NCI-H2227 (cell line): Measurements from ENCODE around the gene PTCSC3.

Experiments
- DNase-seq: peaks from one replicate; lab custom pipeline; 2025; ENCODE audit not compliant: unreplicated experiment; lab: John Stamatoyannopoulos, UW

The PTCSC3 gene

DNA sequence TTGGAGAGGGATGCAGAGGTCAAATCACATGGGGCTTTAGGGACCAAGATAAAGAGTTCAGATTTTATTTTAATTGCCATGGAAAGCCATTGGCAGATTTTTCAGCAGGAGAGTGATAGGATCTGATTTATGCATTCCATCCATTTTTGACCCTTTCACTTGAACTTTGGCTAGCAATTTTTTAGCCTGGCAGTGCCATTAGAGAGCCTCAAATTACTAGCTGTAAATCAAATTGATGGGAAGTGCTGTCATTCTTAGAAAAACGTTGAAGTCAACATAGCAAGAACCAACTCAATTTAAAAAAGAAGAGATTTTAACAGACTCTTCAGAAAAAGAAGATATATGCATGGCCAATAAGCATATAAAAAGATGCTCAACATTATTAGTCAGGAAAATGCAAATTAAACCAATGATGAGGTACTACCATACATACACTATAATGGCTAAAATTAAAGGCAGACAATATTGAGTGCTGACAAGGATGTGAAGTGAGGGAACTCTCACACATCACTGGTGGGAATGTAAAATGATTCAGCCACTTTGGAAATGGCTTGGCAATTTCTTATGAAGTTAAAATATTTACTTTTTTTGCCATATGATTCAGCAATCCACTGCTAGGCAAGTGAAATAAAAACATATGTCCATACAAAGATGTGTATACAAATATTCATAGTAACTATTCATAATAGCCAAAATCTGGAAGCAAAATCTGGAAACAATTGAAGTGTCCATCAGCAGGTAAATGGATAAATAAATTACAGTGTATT, 89.7 kb downstream of the PTCSC3 start:
- peak; percentile 88 for DNase-seq

DNA sequence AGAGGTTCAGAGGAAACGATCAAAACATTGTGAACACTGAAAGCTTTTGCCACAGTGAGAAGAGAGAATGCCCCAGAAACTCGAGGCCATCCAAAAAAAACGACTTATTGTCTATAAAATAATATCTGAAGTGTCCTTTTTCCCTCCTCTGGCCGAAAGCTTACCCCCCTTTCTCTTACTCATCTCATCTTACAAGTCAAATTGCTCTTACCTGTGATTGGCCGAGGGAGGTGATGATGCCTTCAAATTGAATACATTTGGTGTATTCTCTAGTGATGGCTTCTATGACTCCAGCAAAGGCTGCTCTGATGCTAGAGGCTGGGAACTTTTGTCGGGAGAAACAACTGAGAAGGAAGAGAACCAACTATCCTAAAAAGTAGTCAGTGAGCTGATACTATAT, 90.7 kb downstream of the PTCSC3 start:
- DNase-seq, result peak; percentile 34
